ENCODE data around the gene EDEM3.

- no peak for TF ChIP-seq CTBP2 (IDR thresholded peaks at IDR 0.05; ENCODE audit: borderline replicate concordance, insufficient read depth, insufficient read length, low read length)
- TF ChIP-seq, protein P1, sequence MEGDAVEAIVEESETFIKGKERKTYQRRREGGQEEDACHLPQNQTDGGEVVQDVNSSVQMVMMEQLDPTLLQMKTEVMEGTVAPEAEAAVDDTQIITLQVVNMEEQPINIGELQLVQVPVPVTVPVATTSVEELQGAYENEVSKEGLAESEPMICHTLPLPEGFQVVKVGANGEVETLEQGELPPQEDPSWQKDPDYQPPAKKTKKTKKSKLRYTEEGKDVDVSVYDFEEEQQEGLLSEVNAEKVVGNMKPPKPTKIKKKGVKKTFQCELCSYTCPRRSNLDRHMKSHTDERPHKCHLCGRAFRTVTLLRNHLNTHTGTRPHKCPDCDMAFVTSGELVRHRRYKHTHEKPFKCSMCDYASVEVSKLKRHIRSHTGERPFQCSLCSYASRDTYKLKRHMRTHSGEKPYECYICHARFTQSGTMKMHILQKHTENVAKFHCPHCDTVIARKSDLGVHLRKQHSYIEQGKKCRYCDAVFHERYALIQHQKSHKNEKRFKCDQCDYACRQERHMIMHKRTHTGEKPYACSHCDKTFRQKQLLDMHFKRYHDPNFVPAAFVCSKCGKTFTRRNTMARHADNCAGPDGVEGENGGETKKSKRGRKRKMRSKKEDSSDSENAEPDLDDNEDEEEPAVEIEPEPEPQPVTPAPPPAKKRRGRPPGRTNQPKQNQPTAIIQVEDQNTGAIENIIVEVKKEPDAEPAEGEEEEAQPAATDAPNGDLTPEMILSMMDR (IDR thresholded peaks at IDR 0.05; ENCODE audit: control extremely low read depth in 1 of 3, insufficient read depth in 1 of 3, low read depth in 1 of 3, low read length in 3 of 3), result no peak
- TF ChIP-seq POLR2AphosphoS5 (IDR thresholded peaks at IDR 0.05; ENCODE audit: low read depth, low read length), result no peak
- TF ChIP-seq EP300 (IDR thresholded peaks at IDR 0.05; ENCODE audit: borderline replicate concordance in 1 of 2, low read depth in 2 of 2, low read length in 2 of 2), result no peak
Observed at GRCh38 chr1:184800876-184801275, 46.2 kb upstream of the EDEM3 start.

Data from H1 (cell line).